Upper lobe of right lung (tissue), 1 donor: ENCODE results near the gene MYO1B. TPM values are rescaled to one million over a fixed set of nuclear protein-coding genes. Genes with fewer than 3 reads are reported as not detected.

ENCODE experiments used
- ATAC-seq: fragments of 200-7000 bp; cut with Tn5 transposase; one replicate; pipeline ENCODE4 v1.9.1; 2020; ENCODE audit warnings: mild to moderate bottlenecking, moderate library complexity
- DNase-seq: peaks from one replicate; pipeline ENCODE4 v3.0.0-alpha.2; 2020
- H3K27ac ChIP-seq: fragments of 200-600 bp; one replicate; pipeline ENCODE4 v1.8.0; 2022
- H3K27me3 ChIP-seq: fragments of 200-600 bp; one replicate; pipeline ENCODE4 v1.8.0; 2022; ENCODE audit warnings: mild to moderate bottlenecking
- H3K36me3 ChIP-seq: fragments of 200-600 bp; one replicate; pipeline ENCODE4 v1.8.0; 2022
- H3K4me1 ChIP-seq: fragments of 200-600 bp; one replicate; pipeline ENCODE4 v1.8.0; 2022
- H3K4me3 ChIP-seq: fragments of 200-600 bp; one replicate; pipeline ENCODE4 v1.8.0; 2022; ENCODE audit warnings: mild to moderate bottlenecking
- H3K9me3 ChIP-seq: fragments of 200-600 bp; one replicate; pipeline ENCODE4 v1.8.0; 2022
- intact Hi-C: fragments of 100-400 bp; cut with DNase I; formaldehyde crosslinking; loops from one replicate; pipeline ENCODE4 v1.11.0; 2022
- total RNA-seq: library from RNA; stranded (reverse); fragmentation: NEBNext Ultra II Directional; extraction: Animal tissue kit (Norgen Biotek cat#: 25700); gene quantifications from one replicate; pipeline ENCODE4 v1.2.1, GENCODE V29; 2021
- TF ChIP-seq, protein P1 (sequence below): fragments of 200-600 bp; IDR thresholded peaks from one replicate; pipeline ENCODE4 v1.8.0; 2022; ENCODE audit warnings: antibody characterized with exemption
- donor health status: DM: no; HTN: yes; CAD: no; lungs with severe emphysema.

The MYO1B gene
- total RNA-seq, 1 donor from 2014 or later = 231 TPM

DNA sequence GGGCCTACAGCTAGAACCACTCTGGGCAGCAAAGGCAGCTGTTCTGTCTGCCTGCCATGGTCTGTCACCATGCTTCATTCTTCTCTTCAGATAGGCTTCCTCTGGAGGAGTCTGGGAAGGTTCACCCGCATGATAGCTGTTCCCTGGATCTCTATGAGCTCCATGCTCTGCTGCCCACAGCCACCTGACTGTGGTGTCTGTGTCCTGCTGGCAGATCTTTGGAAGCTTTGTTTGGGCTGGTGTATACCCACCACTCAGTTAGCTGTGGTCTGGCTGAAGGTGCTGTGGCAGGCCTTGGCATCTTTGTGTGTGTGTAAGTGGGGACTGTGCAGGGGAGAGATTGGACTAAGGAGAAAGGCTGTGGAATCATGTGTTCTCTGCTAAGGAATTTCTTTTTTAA is 23.4 kb downstream of the MYO1B start:
- H3K27ac ChIP-seq = no peak overlapping the region
- ATAC-seq (no peak), DNase-seq (no peak)
- intact Hi-C loops = no loop called here
- H3K27me3 ChIP-seq = no peaks in the 10 kb centered on the region
- TF ChIP-seq, protein P1, sequence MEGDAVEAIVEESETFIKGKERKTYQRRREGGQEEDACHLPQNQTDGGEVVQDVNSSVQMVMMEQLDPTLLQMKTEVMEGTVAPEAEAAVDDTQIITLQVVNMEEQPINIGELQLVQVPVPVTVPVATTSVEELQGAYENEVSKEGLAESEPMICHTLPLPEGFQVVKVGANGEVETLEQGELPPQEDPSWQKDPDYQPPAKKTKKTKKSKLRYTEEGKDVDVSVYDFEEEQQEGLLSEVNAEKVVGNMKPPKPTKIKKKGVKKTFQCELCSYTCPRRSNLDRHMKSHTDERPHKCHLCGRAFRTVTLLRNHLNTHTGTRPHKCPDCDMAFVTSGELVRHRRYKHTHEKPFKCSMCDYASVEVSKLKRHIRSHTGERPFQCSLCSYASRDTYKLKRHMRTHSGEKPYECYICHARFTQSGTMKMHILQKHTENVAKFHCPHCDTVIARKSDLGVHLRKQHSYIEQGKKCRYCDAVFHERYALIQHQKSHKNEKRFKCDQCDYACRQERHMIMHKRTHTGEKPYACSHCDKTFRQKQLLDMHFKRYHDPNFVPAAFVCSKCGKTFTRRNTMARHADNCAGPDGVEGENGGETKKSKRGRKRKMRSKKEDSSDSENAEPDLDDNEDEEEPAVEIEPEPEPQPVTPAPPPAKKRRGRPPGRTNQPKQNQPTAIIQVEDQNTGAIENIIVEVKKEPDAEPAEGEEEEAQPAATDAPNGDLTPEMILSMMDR = no peak
- H3K4me1 ChIP-seq = peaks cover 29% of the 10 kb centered on the region
- H3K4me3 ChIP-seq = no peak overlapping the region
- H3K36me3 ChIP-seq = no peaks in the 10 kb centered on the region
- H3K9me3 ChIP-seq = no peaks in the 10 kb centered on the region

DNA sequence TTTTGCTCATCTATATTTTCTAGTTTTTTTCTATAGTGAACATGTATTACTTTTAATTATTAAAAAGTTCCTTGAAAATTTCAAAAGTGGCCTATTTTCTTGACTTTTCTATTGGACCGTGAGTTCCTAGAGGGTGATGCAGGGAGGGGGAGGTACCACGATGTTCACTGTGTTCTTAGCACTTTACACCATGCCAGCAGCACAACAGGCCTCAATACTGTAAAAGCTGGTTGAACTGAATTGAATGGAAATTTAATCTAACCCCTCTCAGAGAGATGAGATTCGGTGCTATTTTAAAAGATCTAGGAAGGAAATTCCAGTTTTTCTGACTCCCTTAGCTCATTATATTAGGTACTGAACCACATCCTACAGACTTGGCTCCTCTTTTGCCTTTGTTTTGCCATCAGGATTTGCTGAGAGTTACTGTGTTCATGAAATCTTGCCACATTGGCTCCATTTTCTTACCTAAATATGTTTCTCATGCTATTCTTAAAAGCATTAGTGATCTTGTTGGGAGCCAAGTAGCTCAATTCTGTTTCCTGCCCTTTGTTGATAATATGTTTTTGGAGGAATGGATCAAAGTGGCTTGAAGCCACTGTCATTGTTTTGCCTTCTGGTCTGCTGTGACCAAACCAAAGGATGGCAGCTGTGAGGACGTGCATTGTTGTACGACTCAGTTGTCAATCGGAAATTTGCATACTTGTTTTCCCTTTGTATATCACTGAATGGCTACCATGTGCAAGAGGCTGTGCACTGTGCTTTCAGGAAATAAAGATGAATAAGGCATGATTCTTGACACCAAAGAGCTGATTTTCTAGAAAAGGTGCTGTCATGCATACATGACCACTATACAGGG is 25.3 kb downstream of the MYO1B start:
- ATAC-seq (no peak), DNase-seq (no peak)
- Histone ChIP-seq H3K27me3 (no peaks in the 10 kb centered on the region), H3K4me1 (peaks cover 28% of the 10 kb centered on the region), H3K27ac (no peak overlapping the region), H3K36me3 (no peaks in the 10 kb centered on the region), H3K9me3 (no peaks in the 10 kb centered on the region), H3K4me3 (no peak overlapping the region)
- intact Hi-C loops = no loop called here
- TF ChIP-seq, protein P1 = no peak

DNA sequence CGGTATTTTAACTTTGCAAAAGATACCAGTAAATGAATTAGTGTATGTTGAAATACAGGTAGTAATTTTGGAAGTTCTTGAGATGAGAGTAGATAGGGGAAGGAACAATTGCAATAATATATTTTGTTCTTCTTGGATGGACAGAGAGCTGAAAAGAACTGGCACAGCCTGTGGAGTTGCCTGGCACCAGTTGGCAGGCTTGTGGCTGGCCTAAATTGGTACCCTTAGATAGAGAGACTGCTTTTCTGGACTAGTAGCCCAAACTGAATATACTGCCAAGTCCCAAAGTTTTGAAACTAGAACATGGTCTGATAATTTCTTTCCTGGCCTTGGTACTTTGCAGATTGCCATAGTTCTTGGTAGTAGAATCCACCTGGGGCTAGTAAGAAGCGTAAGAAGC is 26.9 kb downstream of the MYO1B start:
- no peak for DNase-seq
- Histone ChIP-seq H3K27me3 (no peaks in the 10 kb centered on the region), H3K27ac (no peak overlapping the region), H3K36me3 (peaks cover under 1% of the 10 kb centered on the region), H3K4me1 (peaks cover 22% of the 10 kb centered on the region), H3K4me3 (no peak overlapping the region), H3K9me3 (no peaks in the 10 kb centered on the region)
- intact Hi-C loops = no loop called here
- no peak for ATAC-seq
- TF ChIP-seq, protein P1 = no peak

GRCh38 chr2:191274413-191274815 is 29.2 kb downstream of the MYO1B start:
- ATAC-seq (no peak), DNase-seq (no peak)
- no peak overlapping the region for H3K27ac ChIP-seq

GRCh38 chr2:191276792-191277465 is 31.7 kb downstream of the MYO1B start:
- Histone ChIP-seq H3K36me3 (peaks cover 19% of the 10 kb centered on the region), H3K27me3 (no peaks in the 10 kb centered on the region), H3K9me3 (no peaks in the 10 kb centered on the region), H3K27ac (no peak overlapping the region), H3K4me3 (no peak overlapping the region), H3K4me1 (peaks cover 15% of the 10 kb centered on the region)
- intact Hi-C loops = no loop called here
- TF ChIP-seq, protein P1 = no peak
- no peak for ATAC-seq
- DNase-seq = no peak

More at GRCh38 chr2:191274413-191274815, 29.2 kb downstream of the MYO1B start:
- intact Hi-C loops = no loop called here
- H3K4me3 ChIP-seq = no peak overlapping the region
- H3K4me1 ChIP-seq = peaks cover 22% of the 10 kb centered on the region
- no peaks in the 10 kb centered on the region for H3K9me3 ChIP-seq
- peaks cover 19% of the 10 kb centered on the region for H3K36me3 ChIP-seq
- no peaks in the 10 kb centered on the region for H3K27me3 ChIP-seq
- TF ChIP-seq, protein P1 = no peak
